IPS-18c (cell line): ENCODE results near the gene PROKR2.

Source experiments
- H3K4me3 ChIP-seq: 2 replicates; pipeline ENCODE4 v1.7.0; 2013; ENCODE audit warnings: low read depth, mild to moderate bottlenecking, low read length, moderate library complexity; ENCODE audit not compliant: insufficient read depth
- H3K9me3 ChIP-seq: one replicate; pipeline ENCODE4 v1.6.1; 2013; ENCODE audit warnings: mild to moderate bottlenecking, low read length, moderate library complexity; ENCODE audit not compliant: control insufficient read depth, insufficient read depth

Gene PROKR2

DNA sequence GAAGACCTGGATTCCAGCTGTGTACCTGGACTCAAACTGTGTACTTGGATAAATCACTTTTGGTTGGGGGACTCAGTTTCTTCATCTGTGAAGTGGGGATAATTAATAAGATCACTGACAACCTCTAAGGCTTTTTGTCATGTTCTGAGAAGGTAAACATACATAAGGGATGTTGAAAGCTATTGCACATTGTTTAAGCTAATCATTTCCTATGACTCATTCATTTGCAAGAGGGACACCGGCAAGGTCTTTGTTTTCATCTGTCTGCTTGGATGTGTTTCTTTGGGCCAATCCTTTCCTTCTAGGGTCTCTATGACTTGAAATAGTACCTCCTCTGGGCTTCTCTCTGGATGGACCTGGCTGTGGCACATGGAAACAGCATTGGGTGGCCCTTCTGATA is 6.8 kb downstream of the PROKR2 start:
- Histone ChIP-seq H3K4me3 (no peak overlapping the region), H3K9me3 (peaks cover 2% of the 10 kb centered on the region)

DNA sequence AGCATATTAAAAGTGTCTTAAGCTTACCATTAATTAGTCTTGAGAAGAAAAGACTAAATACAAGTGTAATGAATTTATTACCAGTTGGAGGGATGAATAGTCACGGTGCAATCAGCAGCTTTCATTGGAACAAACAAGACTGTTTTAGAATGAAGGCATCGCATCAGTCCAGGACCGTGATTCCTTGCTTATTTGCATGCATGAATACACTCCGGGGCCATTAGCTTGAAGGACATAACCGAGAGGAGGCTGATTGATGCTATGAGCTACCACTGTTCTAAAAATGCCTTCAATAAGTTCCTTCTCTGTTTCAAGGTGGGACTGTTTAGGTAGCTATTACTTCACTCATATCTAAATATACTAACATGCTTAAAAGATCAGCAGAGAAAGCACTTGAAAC is 17.9 kb downstream of the PROKR2 start:
- Histone ChIP-seq H3K4me3 (no peak overlapping the region), H3K9me3 (no peaks in the 10 kb centered on the region)

DNA sequence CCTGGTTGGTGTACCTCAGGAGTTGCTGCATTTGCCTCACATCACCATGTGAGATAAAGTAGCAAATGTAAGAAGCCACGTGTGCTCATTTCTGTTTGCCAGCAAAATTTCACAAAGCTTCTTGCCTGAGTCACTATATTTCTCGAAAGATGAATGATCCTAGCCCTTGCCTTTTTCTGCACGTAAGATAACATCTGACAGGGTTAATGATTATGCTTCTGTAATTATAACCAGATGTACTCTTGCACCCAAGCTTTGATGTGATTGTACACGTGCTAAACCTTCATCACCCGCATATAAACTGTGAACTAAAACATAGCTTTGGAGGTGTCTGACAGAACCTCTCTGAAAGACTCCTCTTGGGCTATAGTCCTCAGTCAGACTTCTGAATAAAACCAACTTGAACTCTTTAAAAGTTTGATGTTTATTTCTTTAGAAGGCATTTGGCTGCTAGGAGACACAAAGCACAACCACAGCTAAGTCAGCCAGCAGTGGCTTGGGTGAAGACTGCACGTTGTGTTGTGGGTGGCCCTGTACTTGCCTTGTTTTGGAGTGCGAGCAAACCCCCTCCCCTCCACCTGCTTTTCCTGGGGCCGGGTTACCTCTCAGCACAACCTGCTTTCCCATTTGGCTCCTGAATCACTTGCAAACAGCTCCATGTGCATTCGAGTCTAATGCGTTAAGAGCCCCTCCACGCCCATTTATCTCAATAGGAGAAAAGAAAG is 19.3 kb downstream of the PROKR2 start:
- H3K9me3 ChIP-seq = no peaks in the 10 kb centered on the region
- H3K4me3 ChIP-seq = no peak overlapping the region

- Histone ChIP-seq H3K4me3 (no peak overlapping the region), H3K9me3 (peaks cover 2% of the 10 kb centered on the region)
These were observed 26.2 kb downstream of the PROKR2 start for GRCh38 chr20:5290596-5290995.

GRCh38 chr20:5282561-5282960 is 34.2 kb downstream of the PROKR2 start:
- Histone ChIP-seq H3K9me3 (peaks cover 4% of the 10 kb centered on the region), H3K4me3 (no peak overlapping the region)

- Histone ChIP-seq H3K9me3 (peaks cover 4% of the 10 kb centered on the region), H3K4me3 (no peak overlapping the region)
These were observed 37.1 kb downstream of the PROKR2 start for GRCh38 chr20:5279661-5280060.

DNA sequence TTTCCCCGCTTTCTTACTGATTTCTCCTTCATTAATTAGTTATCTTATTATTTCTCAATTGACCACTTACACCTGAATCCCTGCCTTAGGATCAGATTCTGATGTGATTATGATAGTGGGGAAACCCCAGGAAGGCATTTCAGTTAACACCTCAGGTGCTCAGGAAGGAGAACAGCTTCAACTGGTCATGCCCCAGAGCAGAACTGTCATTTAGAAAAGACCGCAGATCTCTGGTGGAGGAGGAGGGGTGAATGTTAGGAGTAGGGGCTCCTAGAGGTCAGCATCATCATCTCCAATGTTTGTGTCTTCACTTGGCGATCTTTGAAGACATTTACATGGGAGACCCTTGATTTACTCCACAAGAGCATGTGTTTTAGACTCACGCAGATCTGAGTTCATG is 44.5 kb downstream of the PROKR2 start:
- H3K4me3 ChIP-seq = no peak overlapping the region
- no peaks in the 10 kb centered on the region for H3K9me3 ChIP-seq

GRCh38 chr20:5270603-5271002 is 46.2 kb downstream of the PROKR2 start:
- H3K4me3 ChIP-seq = no peak overlapping the region
- no peaks in the 10 kb centered on the region for H3K9me3 ChIP-seq

DNA sequence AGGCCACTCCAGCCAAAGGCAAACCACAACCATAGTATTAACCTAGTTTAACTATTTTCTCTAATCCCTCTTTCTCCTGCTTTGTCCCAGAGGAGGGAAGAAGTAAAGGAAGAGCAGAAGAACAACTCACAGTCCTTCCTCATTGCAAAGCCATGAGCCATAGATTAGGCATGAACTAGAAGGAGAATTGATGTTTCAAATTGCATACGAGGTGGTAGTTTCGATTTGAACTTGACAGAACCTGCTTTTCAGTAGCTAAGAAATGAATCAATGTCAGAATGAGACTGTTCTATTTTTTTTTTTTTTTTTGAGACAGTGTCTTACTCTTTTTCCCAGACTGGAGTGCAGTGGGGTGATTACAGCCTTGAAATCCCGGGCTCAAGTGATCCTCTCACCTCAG is 48.3 kb downstream of the PROKR2 start:
- no peak overlapping the region for H3K4me3 ChIP-seq
- H3K9me3 ChIP-seq = no peaks in the 10 kb centered on the region

GRCh38 chr20:5267092-5267491 is 49.7 kb downstream of the PROKR2 start:
- H3K9me3 ChIP-seq = no peaks in the 10 kb centered on the region
- no peak overlapping the region for H3K4me3 ChIP-seq
